ENCODE measurements around the gene ANXA2R.

DNA sequence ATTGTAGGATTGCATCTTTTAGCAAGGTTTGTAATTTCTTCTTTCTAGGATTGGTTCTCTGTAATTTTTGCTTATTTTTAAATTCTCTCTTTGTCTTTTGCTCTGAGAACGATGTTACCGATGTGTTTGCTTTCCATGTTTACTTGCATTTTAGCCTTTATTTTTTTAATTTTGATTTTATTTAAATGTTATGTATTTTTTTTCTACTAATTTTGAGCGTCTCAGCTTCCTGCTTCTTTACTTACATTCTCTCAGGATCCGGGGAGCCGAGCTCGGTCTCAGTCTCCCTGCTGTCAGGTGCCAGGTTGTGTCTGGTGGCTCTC lies 20.9 kb downstream of the ANXA2R start:
- TF ChIP-seq POLR2A (IDR thresholded peaks at IDR 0.05) = no peak
- TF ChIP-seq, protein P1, sequence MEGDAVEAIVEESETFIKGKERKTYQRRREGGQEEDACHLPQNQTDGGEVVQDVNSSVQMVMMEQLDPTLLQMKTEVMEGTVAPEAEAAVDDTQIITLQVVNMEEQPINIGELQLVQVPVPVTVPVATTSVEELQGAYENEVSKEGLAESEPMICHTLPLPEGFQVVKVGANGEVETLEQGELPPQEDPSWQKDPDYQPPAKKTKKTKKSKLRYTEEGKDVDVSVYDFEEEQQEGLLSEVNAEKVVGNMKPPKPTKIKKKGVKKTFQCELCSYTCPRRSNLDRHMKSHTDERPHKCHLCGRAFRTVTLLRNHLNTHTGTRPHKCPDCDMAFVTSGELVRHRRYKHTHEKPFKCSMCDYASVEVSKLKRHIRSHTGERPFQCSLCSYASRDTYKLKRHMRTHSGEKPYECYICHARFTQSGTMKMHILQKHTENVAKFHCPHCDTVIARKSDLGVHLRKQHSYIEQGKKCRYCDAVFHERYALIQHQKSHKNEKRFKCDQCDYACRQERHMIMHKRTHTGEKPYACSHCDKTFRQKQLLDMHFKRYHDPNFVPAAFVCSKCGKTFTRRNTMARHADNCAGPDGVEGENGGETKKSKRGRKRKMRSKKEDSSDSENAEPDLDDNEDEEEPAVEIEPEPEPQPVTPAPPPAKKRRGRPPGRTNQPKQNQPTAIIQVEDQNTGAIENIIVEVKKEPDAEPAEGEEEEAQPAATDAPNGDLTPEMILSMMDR (IDR thresholded peaks at IDR 0.05) = no peak

All from Peyer's patch (tissue), 4 donors.